AG04450 (cell line): ENCODE measurements around the gene LRRC8B. TPM values are rescaled to one million over a fixed set of nuclear protein-coding genes. Genes with fewer than 3 reads are reported as not detected.

Source experiments
- CTCF ChIA-PET: fragments of 300-600, 350-600 bp; formaldehyde crosslinking; extraction: SDS; loops from one replicate; lab custom pipeline; 2022; ENCODE audit warnings: antibody characterized with exemption, inconsistent platforms; lab: Charles Lee
- POLR2A ChIA-PET: fragments of 350-600 bp; formaldehyde crosslinking; extraction: SDS; loops from one replicate; lab custom pipeline; 2021; ENCODE audit warnings: antibody characterized with exemption, inconsistent platforms; lab: Yijun Ruan, JAX
- DNase-seq: peaks from one replicate; pipeline ENCODE4 v3.0.0-alpha.2; 2011; ENCODE audit warnings: low read depth, low spot score
- H3K27ac ChIP-seq: one replicate; pipeline ENCODE4 v1.5.1; 2012; ENCODE audit warnings: low read depth, low read length, control low read depth
- H3K27me3 ChIP-seq: one replicate; pipeline ENCODE4 v1.6.0; 2012; ENCODE audit warnings: low read length; ENCODE audit not compliant: control insufficient read depth, insufficient read depth
- H3K4me3 ChIP-seq: 2 replicates; pipeline ENCODE4 v1.5.1; 2011; ENCODE audit warnings: mild to moderate bottlenecking, low read depth, low read length, control low read depth
- H3K9me3 ChIP-seq: 2 replicates; pipeline ENCODE4 v1.5.1; 2012; ENCODE audit warnings: low read length; ENCODE audit not compliant: control insufficient read depth, insufficient read depth
- polyA plus RNA-seq: library from polyadenylated mRNA; depleted of rRNA; stranded (reverse); fragments of >200 nt; gene quantifications from 2 replicates; pipeline ENCODE4 v1.2.3, GENCODE V29; 2011
- TF ChIP-seq, protein P1 (sequence below): IDR thresholded peaks from 2 replicates; pipeline ENCODE4 v1.5.1; 2011; ENCODE audit warnings: low read depth, low read length, control low read depth, inconsistent platforms

LRRC8B gene
- polyA plus RNA-seq, 1 experiment: 1.6 TPM

- POLR2A ChIA-PET: no interaction called here
Measured at GRCh38 chr1:89532866-89533265, 8.2 kb downstream of the LRRC8B start.

DNA sequence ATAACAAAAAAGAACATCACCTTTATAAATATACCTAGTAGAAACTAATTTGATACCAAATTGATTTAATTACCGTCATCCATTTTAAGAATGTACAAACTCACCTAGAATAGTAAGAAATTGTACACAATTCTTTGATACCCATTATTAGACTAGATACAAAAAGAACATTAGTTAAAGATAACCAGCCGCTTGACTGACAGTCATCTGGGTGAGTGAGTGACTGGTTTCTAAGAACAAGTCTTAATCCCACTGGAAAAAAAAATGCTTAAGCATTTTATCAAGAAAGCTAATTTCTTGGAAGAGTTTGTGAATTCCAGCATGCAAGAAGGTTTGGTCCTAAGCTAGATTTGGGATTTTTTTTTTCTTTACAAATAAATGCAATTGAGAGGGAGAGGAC lies 10.9 kb downstream of the LRRC8B start:
- no peak for DNase-seq
- ChIA-PET POLR2A (no interaction called here), CTCF (no interaction called here)
- no peak overlapping the region for H3K27ac ChIP-seq
- TF ChIP-seq, protein P1, sequence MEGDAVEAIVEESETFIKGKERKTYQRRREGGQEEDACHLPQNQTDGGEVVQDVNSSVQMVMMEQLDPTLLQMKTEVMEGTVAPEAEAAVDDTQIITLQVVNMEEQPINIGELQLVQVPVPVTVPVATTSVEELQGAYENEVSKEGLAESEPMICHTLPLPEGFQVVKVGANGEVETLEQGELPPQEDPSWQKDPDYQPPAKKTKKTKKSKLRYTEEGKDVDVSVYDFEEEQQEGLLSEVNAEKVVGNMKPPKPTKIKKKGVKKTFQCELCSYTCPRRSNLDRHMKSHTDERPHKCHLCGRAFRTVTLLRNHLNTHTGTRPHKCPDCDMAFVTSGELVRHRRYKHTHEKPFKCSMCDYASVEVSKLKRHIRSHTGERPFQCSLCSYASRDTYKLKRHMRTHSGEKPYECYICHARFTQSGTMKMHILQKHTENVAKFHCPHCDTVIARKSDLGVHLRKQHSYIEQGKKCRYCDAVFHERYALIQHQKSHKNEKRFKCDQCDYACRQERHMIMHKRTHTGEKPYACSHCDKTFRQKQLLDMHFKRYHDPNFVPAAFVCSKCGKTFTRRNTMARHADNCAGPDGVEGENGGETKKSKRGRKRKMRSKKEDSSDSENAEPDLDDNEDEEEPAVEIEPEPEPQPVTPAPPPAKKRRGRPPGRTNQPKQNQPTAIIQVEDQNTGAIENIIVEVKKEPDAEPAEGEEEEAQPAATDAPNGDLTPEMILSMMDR: no peak
- no peaks in the 10 kb centered on the region for H3K27me3 ChIP-seq
- no peak overlapping the region for H3K4me3 ChIP-seq
- no peaks in the 10 kb centered on the region for H3K9me3 ChIP-seq

More at GRCh38 chr1:89532866-89533265, 8.2 kb downstream of the LRRC8B start:
- no peak for DNase-seq
- TF ChIP-seq, protein P1: no peak
- no peak overlapping the region for H3K4me3 ChIP-seq
- CTCF ChIA-PET: interaction anchor here (1.0 to 1.8 kb wide), 2 partner anchors 49 to 66 kb away, joined by 4 read pairs; no protein-coding TSS in a partner anchor
- no peaks in the 10 kb centered on the region for H3K27me3 ChIP-seq
- H3K27ac ChIP-seq: no peak overlapping the region
- no peaks in the 10 kb centered on the region for H3K9me3 ChIP-seq

DNA sequence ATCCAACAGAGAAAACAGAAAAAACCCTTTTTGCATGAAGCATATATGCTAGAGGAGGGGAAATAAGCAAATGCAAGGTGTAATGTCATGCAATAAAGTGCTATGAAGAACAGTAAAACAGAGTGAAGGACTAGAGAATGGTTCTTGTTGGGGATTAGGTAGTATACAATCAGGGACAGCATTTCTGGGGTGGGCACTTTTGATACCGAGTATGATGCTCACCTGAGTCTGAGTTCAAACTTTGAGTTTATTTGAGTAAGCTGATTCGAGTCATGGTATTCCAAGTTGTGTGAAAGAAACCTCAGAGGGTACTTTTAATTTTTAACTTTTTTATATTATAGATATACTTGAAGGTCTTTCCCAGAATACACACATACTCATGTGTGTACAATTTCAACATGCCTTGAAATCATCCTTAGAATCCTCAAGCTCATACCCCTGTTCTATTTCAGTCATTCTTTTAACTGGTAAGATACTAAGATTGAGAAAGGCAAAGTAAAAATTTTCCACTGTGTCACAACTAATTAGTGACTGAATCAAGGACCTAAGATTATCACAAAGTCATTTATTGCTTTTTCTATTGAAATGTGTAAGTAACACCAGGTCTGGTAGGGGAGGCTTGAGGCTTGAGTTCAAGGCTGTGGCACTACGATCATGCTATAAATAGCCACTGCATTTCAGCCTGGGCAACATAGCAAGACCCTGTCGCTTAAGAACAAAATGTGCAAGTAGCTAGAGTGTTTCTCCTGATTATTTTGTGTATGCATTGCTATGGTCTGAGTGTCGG lies 12.1 kb downstream of the LRRC8B start:
- CTCF ChIA-PET: no interaction called here
- no peak overlapping the region for H3K4me3 ChIP-seq

GRCh38 chr1:89538361-89538760 lies 13.7 kb downstream of the LRRC8B start:
- POLR2A ChIA-PET: no interaction called here
- no peak overlapping the region for H3K4me3 ChIP-seq
- CTCF ChIA-PET: no interaction called here
- H3K27ac ChIP-seq: no peak overlapping the region
- no peaks in the 10 kb centered on the region for H3K27me3 ChIP-seq
- no peak for DNase-seq
- no peaks in the 10 kb centered on the region for H3K9me3 ChIP-seq
- TF ChIP-seq, protein P1: no peak

More for the DNA sequence above, 12.1 kb downstream of the LRRC8B start:
- Histone ChIP-seq H3K9me3 (no peaks in the 10 kb centered on the region), H3K27ac (no peak overlapping the region), H3K27me3 (no peaks in the 10 kb centered on the region)
- DNase-seq: no peak
- POLR2A ChIA-PET: no interaction called here
- TF ChIP-seq, protein P1: no peak

- no peak for DNase-seq
- TF ChIP-seq, protein P1: no peak
- Histone ChIP-seq H3K27ac (no peak overlapping the region), H3K27me3 (no peaks in the 10 kb centered on the region), H3K4me3 (no peak overlapping the region), H3K9me3 (no peaks in the 10 kb centered on the region)
- CTCF ChIA-PET: no interaction called here
- POLR2A ChIA-PET: no interaction called here
Measured at GRCh38 chr1:89539128-89539527, 14.5 kb downstream of the LRRC8B start.
